ENCODE results near the gene TMEM255A.

TMEM255A gene

DNA sequence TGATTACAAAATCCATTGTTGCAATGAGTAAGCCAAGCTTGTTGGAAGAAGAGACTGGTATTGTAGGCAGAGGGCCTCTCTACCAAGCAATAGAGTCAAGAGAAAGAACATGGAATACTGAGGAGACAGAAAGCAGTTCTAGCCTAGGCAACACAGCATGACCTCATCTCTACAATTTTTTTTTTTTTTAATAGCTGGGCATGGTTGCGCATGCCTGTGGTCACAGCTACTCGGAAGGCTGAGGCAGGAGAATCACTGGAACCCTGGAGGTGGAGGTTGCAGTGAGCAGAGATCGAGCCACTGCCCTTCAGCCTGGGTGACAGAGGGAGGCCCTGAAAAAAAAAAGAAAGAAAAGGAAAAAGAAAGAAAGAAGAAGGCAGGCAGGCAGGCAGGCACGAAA lies 72.3 kb downstream of the TMEM255A start:
- TF ChIP-seq, protein P1, sequence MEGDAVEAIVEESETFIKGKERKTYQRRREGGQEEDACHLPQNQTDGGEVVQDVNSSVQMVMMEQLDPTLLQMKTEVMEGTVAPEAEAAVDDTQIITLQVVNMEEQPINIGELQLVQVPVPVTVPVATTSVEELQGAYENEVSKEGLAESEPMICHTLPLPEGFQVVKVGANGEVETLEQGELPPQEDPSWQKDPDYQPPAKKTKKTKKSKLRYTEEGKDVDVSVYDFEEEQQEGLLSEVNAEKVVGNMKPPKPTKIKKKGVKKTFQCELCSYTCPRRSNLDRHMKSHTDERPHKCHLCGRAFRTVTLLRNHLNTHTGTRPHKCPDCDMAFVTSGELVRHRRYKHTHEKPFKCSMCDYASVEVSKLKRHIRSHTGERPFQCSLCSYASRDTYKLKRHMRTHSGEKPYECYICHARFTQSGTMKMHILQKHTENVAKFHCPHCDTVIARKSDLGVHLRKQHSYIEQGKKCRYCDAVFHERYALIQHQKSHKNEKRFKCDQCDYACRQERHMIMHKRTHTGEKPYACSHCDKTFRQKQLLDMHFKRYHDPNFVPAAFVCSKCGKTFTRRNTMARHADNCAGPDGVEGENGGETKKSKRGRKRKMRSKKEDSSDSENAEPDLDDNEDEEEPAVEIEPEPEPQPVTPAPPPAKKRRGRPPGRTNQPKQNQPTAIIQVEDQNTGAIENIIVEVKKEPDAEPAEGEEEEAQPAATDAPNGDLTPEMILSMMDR (IDR thresholded peaks at IDR 0.05; ENCODE audit: low read depth, low read length) = no peak
- H3K4me3 ChIP-seq (replicated peaks in 1 of 2; ENCODE audit: low read depth in 2 of 2, low read length in 2 of 2) = no peak overlapping the region
- no peak for DNase-seq (ENCODE audit: low read depth in 2 of 2)

DNA sequence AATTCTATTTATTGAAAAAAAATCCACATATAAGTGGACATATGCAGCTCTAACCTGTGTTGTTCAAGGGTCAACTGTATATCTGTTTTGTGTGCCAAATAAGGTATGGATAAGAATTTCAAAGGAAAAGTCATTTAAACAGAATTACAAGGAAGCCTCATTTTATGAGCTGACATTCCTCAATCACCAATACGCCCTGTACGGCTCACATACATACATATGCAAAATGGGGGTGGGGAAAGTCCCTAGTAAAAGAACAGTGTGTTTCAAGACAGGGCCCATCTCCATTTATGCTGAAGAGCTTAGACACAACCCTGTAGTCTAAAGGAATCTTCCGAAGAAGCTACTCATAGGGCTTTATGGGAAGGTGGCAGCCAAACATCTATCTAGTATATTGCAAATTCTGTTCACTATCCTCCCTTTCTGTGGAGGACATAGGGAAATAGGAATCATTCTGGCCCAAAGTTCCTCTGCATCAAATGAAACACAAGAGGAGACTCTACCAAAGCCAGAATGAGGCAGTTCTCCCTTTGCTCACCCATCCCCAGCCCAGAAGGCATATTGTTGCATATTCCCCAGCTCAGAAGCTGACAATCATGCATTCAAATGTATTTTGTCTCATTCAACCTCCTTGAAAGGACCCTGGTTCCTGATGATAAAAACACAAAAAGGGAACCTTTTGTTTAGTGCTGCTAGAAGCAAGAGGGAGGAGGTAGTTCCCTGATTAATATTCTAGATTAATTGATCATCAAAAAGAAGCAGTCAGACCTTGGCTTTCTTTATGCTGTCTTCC lies 74.4 kb downstream of the TMEM255A start:
- no peak overlapping the region for H3K4me3 ChIP-seq (replicated peaks in 1 of 2; ENCODE audit: low read depth in 2 of 2, low read length in 2 of 2)
- DNase-seq (ENCODE audit: low read depth in 2 of 2) = no peak
- TF ChIP-seq, protein P1 (IDR thresholded peaks at IDR 0.05; ENCODE audit: low read depth, low read length) = no peak

DNA sequence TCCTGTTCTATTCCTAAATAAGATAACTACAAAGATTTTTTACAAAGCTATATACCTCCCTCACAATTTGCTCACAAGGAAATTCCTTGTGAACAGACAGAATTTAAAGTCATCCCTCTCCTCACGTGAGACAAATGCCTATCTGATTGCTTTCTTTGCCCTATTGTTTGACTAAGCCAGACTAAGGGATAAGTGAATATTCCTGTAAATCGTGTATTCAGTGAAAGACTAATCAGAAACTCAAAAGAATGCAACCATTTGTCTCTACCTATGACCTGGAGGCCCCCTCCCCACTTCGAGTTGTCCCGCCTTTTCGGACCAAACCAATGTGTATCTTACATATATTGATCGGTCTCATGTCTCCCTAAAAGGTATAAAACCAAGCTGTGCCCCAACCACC lies 76.0 kb downstream of the TMEM255A start:
- no peak for DNase-seq (ENCODE audit: low read depth in 2 of 2)
- TF ChIP-seq, protein P1 (IDR thresholded peaks at IDR 0.05; ENCODE audit: low read depth, low read length) = no peak
- H3K4me3 ChIP-seq (replicated peaks in 1 of 2; ENCODE audit: low read depth in 2 of 2, low read length in 2 of 2) = no peak overlapping the region

DNA sequence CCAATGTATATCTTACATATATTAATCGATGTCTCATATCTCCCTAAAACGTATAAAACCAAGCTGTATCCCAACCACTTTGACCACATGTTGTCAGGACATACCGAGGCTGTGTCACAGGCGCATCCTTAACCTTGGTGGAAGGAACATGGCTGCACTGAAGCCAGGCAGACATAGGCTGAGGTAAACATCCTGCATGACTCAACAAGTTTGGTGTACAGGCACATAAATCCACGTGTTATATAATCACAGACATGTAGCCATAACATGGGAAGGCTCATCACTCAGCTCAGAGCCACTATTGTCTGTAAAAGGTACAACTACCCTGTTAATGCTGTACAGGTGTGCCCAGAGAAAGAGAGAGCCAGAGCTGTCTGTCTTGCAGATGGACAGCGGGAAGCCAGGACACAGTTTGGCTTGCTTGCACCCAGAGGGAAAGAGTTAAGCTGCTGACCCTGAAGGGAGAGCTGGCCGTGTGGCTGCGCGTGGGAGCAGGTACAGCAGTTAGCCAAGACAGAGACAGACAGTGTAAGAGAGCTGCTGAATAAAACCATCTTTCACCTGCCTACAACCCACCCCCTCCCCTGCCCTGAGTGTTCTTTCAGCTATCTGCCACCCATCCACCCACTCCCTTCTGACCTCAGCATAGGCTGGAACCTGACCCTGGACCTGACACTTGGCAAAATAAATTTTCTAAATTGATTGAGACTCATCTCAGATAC lies 82.9 kb downstream of the TMEM255A start:
- no peak overlapping the region for H3K4me3 ChIP-seq (replicated peaks in 1 of 2; ENCODE audit: low read depth in 2 of 2, low read length in 2 of 2)
- no peak for DNase-seq (ENCODE audit: low read depth in 2 of 2)
- TF ChIP-seq, protein P1 (IDR thresholded peaks at IDR 0.05; ENCODE audit: low read depth, low read length) = no peak

DNA sequence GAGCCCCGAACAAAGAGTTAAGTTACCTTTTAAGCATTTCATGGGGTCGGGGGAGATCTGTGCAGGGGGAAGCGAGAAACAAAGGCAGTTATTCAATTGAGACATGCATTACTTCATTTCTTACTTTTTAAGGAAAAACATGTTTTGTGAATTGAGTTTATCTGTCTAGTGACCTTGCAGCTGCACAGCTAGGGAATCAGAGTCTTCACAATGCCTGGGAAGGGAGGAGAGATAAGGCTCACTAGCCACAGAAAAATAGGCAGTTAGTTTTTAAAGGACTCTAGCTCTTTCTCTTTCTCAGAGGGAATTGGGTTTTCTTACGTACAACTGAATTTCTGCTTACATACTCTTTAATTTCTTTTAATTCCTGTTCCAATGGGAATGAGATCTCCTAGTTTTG lies 86.9 kb downstream of the TMEM255A start:
- TF ChIP-seq, protein P1 (IDR thresholded peaks at IDR 0.05; ENCODE audit: low read depth, low read length) = no peak
- no peak overlapping the region for H3K4me3 ChIP-seq (replicated peaks in 1 of 2; ENCODE audit: low read depth in 2 of 2, low read length in 2 of 2)
- DNase-seq (ENCODE audit: low read depth in 2 of 2) = no peak

DNA sequence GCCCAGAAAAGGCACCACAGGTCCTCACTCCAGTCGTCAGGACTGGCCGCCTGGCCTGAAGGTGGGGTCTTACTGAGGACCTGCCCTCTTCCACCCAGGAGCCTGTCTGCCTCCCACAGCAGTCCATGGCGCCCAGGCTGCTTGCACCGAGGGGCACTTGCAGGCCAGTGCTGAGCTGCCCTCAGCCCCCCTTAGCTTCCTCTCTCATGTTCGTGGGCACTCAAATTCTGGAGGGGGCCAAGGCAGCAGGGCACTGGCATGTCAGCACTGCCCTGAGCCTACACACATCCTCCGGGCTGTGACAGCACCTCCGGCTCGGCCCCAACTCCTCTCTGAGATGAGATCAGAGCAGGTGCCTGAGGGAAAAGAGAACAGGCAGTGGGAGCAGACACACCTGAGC lies 87.9 kb downstream of the TMEM255A start:
- no peak overlapping the region for H3K4me3 ChIP-seq (replicated peaks in 1 of 2; ENCODE audit: low read depth in 2 of 2, low read length in 2 of 2)
- no peak for DNase-seq (ENCODE audit: low read depth in 2 of 2)
- TF ChIP-seq, protein P1 (IDR thresholded peaks at IDR 0.05; ENCODE audit: low read depth, low read length) = no peak

All from cardiac fibroblast (primary cell).